IMR-90 (cell line): ENCODE measurements around the gene ATP1B2. TPM values are rescaled to one million over a fixed set of nuclear protein-coding genes. Genes with fewer than 3 reads are reported as not detected.

Source experiments
- ATAC-seq: fragments of 200-7000 bp; cut with Tn5 transposase; 2 replicates; pipeline ENCODE4 v1.9.1; 2020; ENCODE audit warnings: low read depth, mild to moderate bottlenecking, moderate library complexity
- BruUV-seq: library from RNA; stranded (reverse); fragments of 400-500 nt; replicated peaks from 2 replicates; lab custom pipeline; 2021; lab: Mats Ljungman, UMichigan
- CTCF ChIA-PET: fragments of 300-600 bp; formaldehyde crosslinking; extraction: SDS; loops from one replicate; lab custom pipeline; 2021; ENCODE audit warnings: antibody characterized with exemption; lab: Yijun Ruan, JAX
- POLR2A ChIA-PET: fragments of 300-600 bp; sonication (Branson Sonifier 250); formaldehyde crosslinking; loops from one replicate; lab custom pipeline; 2022; ENCODE audit warnings: antibody characterized with exemption; ENCODE audit not compliant: unreplicated experiment; lab: Charles Lee
- DNase-seq: peaks from one replicate; pipeline ENCODE4 v3.0.0; 2013
- H2AFZ ChIP-seq: replicated peaks from 2 replicates; pipeline ENCODE3; 2013; ENCODE audit warnings: low read length, mild to moderate bottlenecking; ENCODE audit not compliant: poor library complexity
- H2AK5ac ChIP-seq: 2 replicates; pipeline ENCODE4 v1.6.1; 2013; ENCODE audit warnings: low read depth, low read length, inconsistent platforms
- H2AK9ac ChIP-seq: replicated peaks from 2 replicates; pipeline ENCODE3; 2013; ENCODE audit warnings: mild to moderate bottlenecking, low read depth, low read length, moderate library complexity; ENCODE audit not compliant: poor library complexity
- H2BK120ac ChIP-seq: 2 replicates; pipeline ENCODE4 v1.6.1; 2013; ENCODE audit warnings: low read depth, low read length, inconsistent platforms
- H2BK15ac ChIP-seq: 3 replicates; pipeline ENCODE4 v1.6.1; 2013; ENCODE audit warnings: low read depth, low read length, inconsistent platforms
- H2BK20ac ChIP-seq: 2 replicates; pipeline ENCODE4 v1.6.1; 2013; ENCODE audit warnings: low read depth, mild to moderate bottlenecking, inconsistent platforms, low read length, moderate library complexity
- H2BK5ac ChIP-seq: 2 replicates; pipeline ENCODE4 v1.6.1; 2013; ENCODE audit warnings: mild to moderate bottlenecking, low read depth, low read length, inconsistent platforms; ENCODE audit not compliant: poor library complexity, severe bottlenecking
- H3K14ac ChIP-seq: replicated peaks from 2 replicates; pipeline ENCODE4 v1.6.1; 2013; ENCODE audit warnings: low read depth, low read length, inconsistent platforms
- H3K18ac ChIP-seq: 2 replicates; pipeline ENCODE4 v1.6.1; 2013; ENCODE audit warnings: low read depth, low read length, control low read depth
- H3K23ac ChIP-seq: 2 replicates; pipeline ENCODE4 v1.6.1; 2013; ENCODE audit warnings: low read depth, low read length, inconsistent platforms
- H3K27ac ChIP-seq: 2 replicates; pipeline ENCODE4 v1.5.1; 2013; ENCODE audit warnings: mild to moderate bottlenecking, control low read depth, low read length; ENCODE audit not compliant: insufficient read depth
- H3K27me3 ChIP-seq: 2 replicates; pipeline ENCODE4 v1.6.1; 2013; ENCODE audit warnings: low read length; ENCODE audit not compliant: control insufficient read depth, insufficient read depth
- H3K36me3 ChIP-seq: 2 replicates; pipeline ENCODE4 v1.6.1; 2013; ENCODE audit warnings: low read length, mixed read lengths; ENCODE audit not compliant: control insufficient read depth, insufficient read depth
- H3K4ac ChIP-seq: 2 replicates; pipeline ENCODE4 v1.6.1; 2013; ENCODE audit warnings: low read depth, low read length, inconsistent platforms
- H3K4me1 ChIP-seq: 2 replicates; pipeline ENCODE4 v1.6.1; 2013; ENCODE audit warnings: low read length, mixed read lengths; ENCODE audit not compliant: control insufficient read depth, insufficient read depth
- H3K4me2 ChIP-seq: 2 replicates; pipeline ENCODE4 v1.6.1; 2013; ENCODE audit warnings: low read depth, mild to moderate bottlenecking, control low read depth, low read length, moderate library complexity
- H3K4me3 ChIP-seq: 2 replicates; pipeline ENCODE4 v1.5.1; 2013; ENCODE audit warnings: low read depth, mild to moderate bottlenecking, control low read depth, low read length, moderate library complexity; ENCODE audit not compliant: insufficient read depth
- H3K56ac ChIP-seq: 2 replicates; pipeline ENCODE4 v1.6.1; 2013; ENCODE audit warnings: low read length, inconsistent platforms; ENCODE audit not compliant: insufficient read depth; ENCODE audit errors: extremely low read depth
- H3K79me1 ChIP-seq, 2 experiments: 2 replicates each; pipeline ENCODE4 v1.6.1; 2013; ENCODE audit warnings: low read length in 2 of 2, inconsistent platforms in 1 of 2, low read depth in 1 of 2
- H3K9ac ChIP-seq: 2 replicates; pipeline ENCODE4 v1.6.1; 2013; ENCODE audit warnings: low read depth, low read length, control low read depth
- H3K9me1 ChIP-seq: 2 replicates; pipeline ENCODE4 v1.6.1; 2013; ENCODE audit warnings: low read length, inconsistent platforms; ENCODE audit not compliant: insufficient read depth
- H3K9me3 ChIP-seq: 2 replicates; pipeline ENCODE4 v1.6.1; 2013; ENCODE audit warnings: low read length; ENCODE audit not compliant: control insufficient read depth, insufficient read depth
- H4K20me1 ChIP-seq: 2 replicates; pipeline ENCODE4 v1.6.1; 2013; ENCODE audit warnings: low read length, inconsistent platforms; ENCODE audit not compliant: insufficient read depth
- H4K5ac ChIP-seq: 2 replicates; pipeline ENCODE4 v1.6.1; 2013; ENCODE audit warnings: mild to moderate bottlenecking, low read depth, low read length, control low read depth
- H4K8ac ChIP-seq, 2 experiments: 2 replicates each; pipeline ENCODE4 v1.6.1; 2013; ENCODE audit warnings: low read depth in 2 of 2, low read length in 2 of 2, control low read depth in 1 of 2, inconsistent platforms in 1 of 2
- H4K91ac ChIP-seq: 2 replicates; pipeline ENCODE4 v1.6.1; 2013; ENCODE audit warnings: low read depth, low read length, inconsistent platforms; ENCODE audit not compliant: insufficient read depth
- BHLHE40 ChIP-seq: fragments of 150-350 bp; IDR thresholded peaks from 2 replicates; pipeline ENCODE4 v1.6.1; 2016; ENCODE audit warnings: mild to moderate bottlenecking, low read depth, low read length
- CEBPB ChIP-seq: IDR thresholded peaks from 2 replicates; pipeline ENCODE4 v1.6.1; 2012; ENCODE audit warnings: low read depth, low read length, improper control_type of control experiment
- CHD1 ChIP-seq: IDR thresholded peaks from 2 replicates; pipeline ENCODE4 v1.6.1; 2012; ENCODE audit warnings: low read depth, low read length, improper control_type of control experiment
- CTCF ChIP-seq: conservative IDR thresholded peaks from 2 replicates; pipeline ENCODE4 v1.5.1; 2012; ENCODE audit warnings: mild to moderate bottlenecking, low read depth, low read length, improper control_type of control experiment
- ELK1 ChIP-seq: fragments of 150-350 bp; IDR thresholded peaks from 2 replicates; pipeline ENCODE4 v1.6.1; 2016; ENCODE audit warnings: low read depth, mild to moderate bottlenecking, low read length, moderate library complexity, borderline replicate concordance
- FOS ChIP-seq: fragments of 150-350 bp; IDR thresholded peaks from 2 replicates; pipeline ENCODE4 v1.6.1; 2016; ENCODE audit warnings: low read depth, low read length
- MAFK ChIP-seq: IDR thresholded peaks from 2 replicates; pipeline ENCODE4 v1.6.1; 2012; ENCODE audit warnings: low read depth, low read length, improper control_type of control experiment
- MAZ ChIP-seq: IDR thresholded peaks from 2 replicates; pipeline ENCODE4 v1.6.1; 2012; ENCODE audit warnings: low read depth, mild to moderate bottlenecking, low read length, improper control_type of control experiment, moderate library complexity, borderline replicate concordance
- POLR2A ChIP-seq: IDR thresholded peaks from 2 replicates; pipeline ENCODE4 v1.6.1; 2012; ENCODE audit warnings: mild to moderate bottlenecking, low read depth, low read length
- RAD21 ChIP-seq: IDR thresholded peaks from 2 replicates; pipeline ENCODE4 v1.6.1; 2012; ENCODE audit warnings: low read length, improper control_type of control experiment
- RCOR1 ChIP-seq: IDR thresholded peaks from 2 replicates; pipeline ENCODE4 v1.6.1; 2012; ENCODE audit warnings: mild to moderate bottlenecking, low read length, improper control_type of control experiment; ENCODE audit not compliant: insufficient replicate concordance
- RFX5 ChIP-seq: IDR thresholded peaks from 2 replicates; pipeline ENCODE4 v1.8.0; 2012; ENCODE audit warnings: low read depth, mild to moderate bottlenecking, low read length, moderate library complexity
- SMC3 ChIP-seq: fragments of 150-350 bp; IDR thresholded peaks from 2 replicates; pipeline ENCODE4 v1.6.1; 2016; ENCODE audit warnings: low read depth, mild to moderate bottlenecking, antibody characterized with exemption, low read length, moderate library complexity
- USF2 ChIP-seq: fragments of 150-350 bp; IDR thresholded peaks from 2 replicates; pipeline ENCODE4 v1.6.1; 2017; ENCODE audit warnings: mild to moderate bottlenecking, antibody characterized with exemption, low read length, low read depth
- WGBS, 2 experiments: methylation state at CpG; one replicate each; pipeline versions ENCODE4 v1.1.5 to v1.1.7; 2013; ENCODE audit warnings: missing lambda C conversion rate in 2 of 2; ENCODE audit not compliant: insufficient read length in 1 of 2; ENCODE audit errors: extremely low coverage in 2 of 2; 5-methylcytosine and 5-hydroxymethylcytosine counted together
- dilution Hi-C: fragments of 300-500 bp; cut with HindIII; formaldehyde crosslinking; loops from one replicate; pipeline ENCODE4 v1.14.3; 2018; ENCODE audit warnings: low sequenced_read_pairs; ENCODE audit not compliant: unreplicated experiment
- in situ Hi-C: fragments of 300-500 bp; cut with MboI; formaldehyde crosslinking; loops from 3 replicates; pipeline ENCODE4 v1.14.3; 2019; ENCODE audit warnings: low sequenced_read_pairs, inconsistent platforms, mixed read lengths
- intact Hi-C: fragments of 100-400 bp; cut with micrococcal nuclease; formaldehyde crosslinking; loops from 2 replicates; pipeline ENCODE4 v1.10.0; 2022
- polyA plus RNA-seq, 3 experiments: library from polyadenylated mRNA; depleted of rRNA; stranded (reverse); fragments of >200 nt; gene quantifications; 2 replicates each; pipeline ENCODE4 v1.2.3, GENCODE V29; 2012; ENCODE audit warnings: low replicate concordance in 1 of 3
- total RNA-seq: library from RNA; depleted of rRNA; stranded (reverse); fragments of >200 nt; gene quantifications from 2 replicates; pipeline ENCODE4 v1.2.3, GENCODE V29; 2012

Gene ATP1B2
- total and polyA plus RNA-seq, 2 of the 4 experiments (the other 2 are of a cell fraction) = 0.02 TPM; not detected in 1

GRCh38 chr17:7668482-7668881 lies 17.8 kb downstream of the ATP1B2 start:
- Histone ChIP-seq H2BK15ac (no peak overlapping the region), H3K18ac (no peak overlapping the region), H4K20me1 (no peaks in the 10 kb centered on the region), H3K56ac (no peak overlapping the region), H4K8ac (no peak overlapping the region), H3K4ac (no peak overlapping the region), H3K23ac (no peak overlapping the region), H3K4me1 (no peaks in the 10 kb centered on the region), H2AK9ac (no peak overlapping the region), H3K9me3 (peaks cover 3% of the 10 kb centered on the region), H3K4me3 (no peak overlapping the region), H3K27me3 (no peaks in the 10 kb centered on the region), H2BK120ac (no peak overlapping the region), H2AK5ac (no peak overlapping the region), H3K79me1 (no peaks in the 10 kb centered on the region), H4K91ac (no peak overlapping the region), H2BK5ac (no peak overlapping the region), H3K14ac (no peak overlapping the region), H2BK20ac (no peak overlapping the region), H3K9me1 (no peaks in the 10 kb centered on the region), H2AFZ (no peak overlapping the region), H3K4me2 (no peak overlapping the region), H3K36me3 (peaks cover 41% of the 10 kb centered on the region), H3K27ac (no peak overlapping the region), H4K5ac (no peak overlapping the region), H3K9ac (no peak overlapping the region)
- dilution Hi-C loops (no loop called here), intact Hi-C loops (no loop called here), in situ Hi-C loops (no loop called here)
- WGBS, 2 experiments = no CpG with 5 or more reads among the region's 7 CpGs
- no peak for ATAC-seq
- no peak for DNase-seq
- CTCF ChIA-PET = no interaction called here
- POLR2A ChIA-PET = no interaction called here
- no TSS peak for BruUV-seq
- TF ChIP-seq CTCF (no peak), POLR2A (no peak), FOS (no peak), USF2 (no peak), MAFK (no peak), CEBPB (no peak), CHD1 (no peak), BHLHE40 (no peak), ELK1 (no peak), RAD21 (no peak), RCOR1 (no peak), RFX5 (no peak), MAZ (no peak), SMC3 (no peak)
